ENCODE data around the gene KIF25.

- TF ChIP-seq POLR2AphosphoS5 (IDR thresholded peaks at IDR 0.05) (no peak), EP300 (IDR thresholded peaks at IDR 0.05) (no peak)
- TF ChIP-seq, protein P1, sequence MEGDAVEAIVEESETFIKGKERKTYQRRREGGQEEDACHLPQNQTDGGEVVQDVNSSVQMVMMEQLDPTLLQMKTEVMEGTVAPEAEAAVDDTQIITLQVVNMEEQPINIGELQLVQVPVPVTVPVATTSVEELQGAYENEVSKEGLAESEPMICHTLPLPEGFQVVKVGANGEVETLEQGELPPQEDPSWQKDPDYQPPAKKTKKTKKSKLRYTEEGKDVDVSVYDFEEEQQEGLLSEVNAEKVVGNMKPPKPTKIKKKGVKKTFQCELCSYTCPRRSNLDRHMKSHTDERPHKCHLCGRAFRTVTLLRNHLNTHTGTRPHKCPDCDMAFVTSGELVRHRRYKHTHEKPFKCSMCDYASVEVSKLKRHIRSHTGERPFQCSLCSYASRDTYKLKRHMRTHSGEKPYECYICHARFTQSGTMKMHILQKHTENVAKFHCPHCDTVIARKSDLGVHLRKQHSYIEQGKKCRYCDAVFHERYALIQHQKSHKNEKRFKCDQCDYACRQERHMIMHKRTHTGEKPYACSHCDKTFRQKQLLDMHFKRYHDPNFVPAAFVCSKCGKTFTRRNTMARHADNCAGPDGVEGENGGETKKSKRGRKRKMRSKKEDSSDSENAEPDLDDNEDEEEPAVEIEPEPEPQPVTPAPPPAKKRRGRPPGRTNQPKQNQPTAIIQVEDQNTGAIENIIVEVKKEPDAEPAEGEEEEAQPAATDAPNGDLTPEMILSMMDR (IDR thresholded peaks at IDR 0.05), result no peak
These were observed 44.5 kb downstream of the KIF25 start for GRCh38 chr6:168041928-168042327.
